Smooth muscle cell of trachea (primary cell): ENCODE data around the gene BTBD2. TPM values are rescaled to one million over a fixed set of nuclear protein-coding genes. Genes with fewer than 3 reads are reported as not detected.

Source experiments
- total RNA-seq: library from RNA; depleted of rRNA; stranded (reverse); fragments of >200 nt; gene quantifications from 2 replicates; pipeline ENCODE4 v1.2.1, GENCODE V29; 2014

The BTBD2 gene
- total RNA-seq: 74.3 and 123 TPM in 2 replicates

DNA sequence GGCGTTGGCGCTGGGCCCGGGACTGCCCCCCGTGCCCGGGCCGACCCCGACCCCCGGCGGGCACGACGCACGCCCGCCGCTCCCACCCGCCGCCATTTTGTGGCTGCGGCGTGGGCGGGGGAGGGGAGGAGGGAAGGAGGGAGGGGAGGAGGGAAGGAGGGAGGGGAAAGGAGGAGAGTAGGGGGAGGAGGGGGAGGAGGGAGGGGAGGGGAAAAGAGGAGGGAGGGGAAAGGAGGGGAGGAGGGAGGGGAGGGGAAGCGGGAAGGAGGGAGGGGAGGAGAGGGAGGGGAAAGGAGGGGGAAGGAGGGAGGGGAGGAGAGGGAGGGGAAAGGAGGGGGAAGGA, at the start of gene BTBD2:
BTBD2 (minus strand) TSS at position 107 of the 343 bp plus-strand sequence; CDS start at position 96, 11 bp downstream.

DNA sequence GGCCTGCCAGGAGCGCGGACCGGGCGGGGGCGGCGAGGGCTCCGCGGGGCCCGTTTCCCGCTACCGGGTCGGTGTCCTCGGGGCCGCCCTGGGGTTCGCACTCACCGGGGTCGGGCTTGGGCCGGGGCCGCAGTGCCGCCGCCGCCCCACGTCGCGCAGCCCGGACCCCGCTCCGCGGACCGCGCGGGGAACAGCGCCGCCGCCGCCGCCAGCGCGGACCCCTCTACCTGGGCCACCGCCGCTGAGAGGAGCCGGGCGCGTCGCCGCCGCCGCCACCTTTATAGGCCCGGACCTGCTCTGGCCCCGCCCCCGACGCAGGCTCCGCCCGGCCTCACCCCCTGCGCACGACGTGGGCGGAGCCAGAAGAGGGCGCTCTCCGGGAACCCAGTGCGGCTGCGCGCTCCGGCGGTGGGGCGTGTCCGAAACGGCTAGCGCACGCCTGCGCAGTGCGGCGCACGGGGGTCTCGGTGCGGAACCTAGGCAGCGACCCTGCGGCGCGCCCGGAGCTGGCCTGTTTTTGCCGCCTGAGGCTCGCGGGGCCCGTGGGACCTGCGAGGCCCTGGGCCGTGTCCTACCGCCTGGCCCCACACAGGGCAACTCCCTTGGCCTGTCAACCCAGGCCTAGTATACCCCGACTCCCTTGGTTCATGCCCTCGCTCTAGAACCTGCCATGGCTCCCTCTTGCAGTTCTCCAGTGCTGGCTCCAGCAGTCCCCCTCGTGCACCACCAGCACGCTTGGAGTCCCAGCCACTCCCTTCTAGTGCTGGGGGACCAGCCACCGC, 35.7 kb upstream of the BTBD2 start, which contains the start of gene MKNK2:
MKNK2 (minus strand) TSS at position 254 of the 782 bp plus-strand sequence. CDS start 393 bp downstream, outside the sequence.

DNA sequence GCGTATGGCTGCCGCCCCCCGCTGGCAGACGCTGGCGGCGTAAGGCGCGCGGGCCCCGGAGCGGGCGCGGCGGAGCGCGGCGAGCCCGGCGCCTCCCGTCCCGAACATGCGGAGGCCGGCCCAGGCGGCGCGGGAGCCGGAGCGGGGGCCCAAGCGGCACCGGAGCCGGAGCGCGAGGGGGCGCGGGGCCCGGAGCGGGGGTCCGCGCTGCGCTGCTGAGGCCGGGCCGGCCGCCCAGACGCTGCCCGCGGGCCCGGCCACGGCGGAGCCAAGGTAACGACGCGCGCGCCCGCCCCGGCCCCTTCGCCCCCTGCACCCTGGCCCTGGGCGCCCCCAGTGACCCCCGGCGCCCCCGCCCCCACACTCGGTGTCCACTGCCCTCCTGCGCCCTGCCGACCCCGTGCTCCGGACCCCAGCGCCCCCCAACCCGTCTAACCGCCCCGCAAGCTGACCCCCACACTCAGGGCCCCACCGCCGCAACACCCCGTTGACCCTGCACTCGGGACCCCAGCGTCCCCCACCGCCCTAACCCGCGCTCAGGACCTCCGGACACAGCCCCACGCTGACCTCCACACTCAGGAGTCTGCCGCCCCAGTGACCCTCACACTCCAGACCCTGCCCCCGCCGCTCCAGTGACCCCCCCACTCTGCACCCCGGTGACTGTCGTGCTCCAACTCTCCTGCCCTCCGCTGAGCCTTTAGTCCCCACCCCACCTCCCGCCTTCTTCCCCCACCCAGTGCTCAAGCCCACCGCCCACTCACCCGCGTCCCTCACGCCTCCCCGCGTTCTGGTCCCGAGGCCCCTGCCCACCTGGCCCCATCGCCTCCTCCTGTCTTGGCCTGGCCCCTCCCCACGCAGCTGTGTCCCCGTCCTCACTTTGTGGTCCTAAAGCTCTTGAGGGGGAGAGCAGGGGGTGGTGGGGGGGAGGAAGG, 74.1 kb downstream of the BTBD2 start, which contains the start of gene CSNK1G2:
CSNK1G2 (plus strand) TSS at position 27 of the 932 bp plus-strand sequence. CDS start 28,601 bp downstream, outside the sequence.

Other genes with a start within 250 kb of the BTBD2 start
- 2.8 and 4.2 TPM in 2 replicates for gene ATP8B3, start 203.4 kb downstream of the BTBD2 start, total RNA-seq
- 8.3 and 12.9 TPM in 2 replicates for gene REXO1, start 167.2 kb downstream of the BTBD2 start, total RNA-seq
- 6.0 and 7.9 TPM in 2 replicates for gene KLF16, start 152.1 kb downstream of the BTBD2 start, total RNA-seq
- 77.8 and 116 TPM in 2 replicates for gene ABHD17A, start 130.2 kb downstream of the BTBD2 start, total RNA-seq
- gene ADAT3, start 110.3 kb downstream of the BTBD2 start, total RNA-seq: 3.3 and 4.3 TPM in 2 replicates
- gene SCAMP4, start 110.3 kb downstream of the BTBD2 start, total RNA-seq: 57.1 and 59.6 TPM in 2 replicates
- gene CSNK1G2, start 74.5 kb downstream of the BTBD2 start, total RNA-seq: 44.8 and 79.4 TPM in 2 replicates
- 83.2 and 326 TPM in 2 replicates for gene MKNK2, start 35.5 kb upstream of the BTBD2 start, total RNA-seq
- 30.8 and 39.5 TPM in 2 replicates for gene MOB3A, start 80.6 kb upstream of the BTBD2 start, total RNA-seq
- gene IZUMO4, start 81.2 kb upstream of the BTBD2 start, total RNA-seq: 0.58 and 2.5 TPM in 2 replicates
- 116 and 169 TPM in 2 replicates for gene AP3D1, start 135.9 kb upstream of the BTBD2 start, total RNA-seq
- gene DOT1L, start 148.2 kb upstream of the BTBD2 start, total RNA-seq: 6.0 and 6.7 TPM in 2 replicates
- gene PLEKHJ1, start 220.6 kb upstream of the BTBD2 start, total RNA-seq: 46.0 and 58.5 TPM in 2 replicates
- gene SF3A2, start 221.1 kb upstream of the BTBD2 start, total RNA-seq: 31.4 and 32.3 TPM in 2 replicates
- 0.44 and 1.5 TPM in 2 replicates for gene AMH, start 233.6 kb upstream of the BTBD2 start, total RNA-seq
- 0.15 TPM in 1 of 2 replicates, not detected in the other for gene JSRP1, start 240.7 kb upstream of the BTBD2 start, total RNA-seq